Measurements from ENCODE around the gene C9orf43. TPM values are rescaled to one million over a fixed set of nuclear protein-coding genes. Genes with fewer than 3 reads are reported as not detected.

Gene C9orf43
- total and polyA plus RNA-seq, 10 of the 15 experiments (the other 5 are each of a cell fraction or from before 2014, with no cell fraction given): 0.08 to 0.79 (median 0.55) TPM

DNA sequence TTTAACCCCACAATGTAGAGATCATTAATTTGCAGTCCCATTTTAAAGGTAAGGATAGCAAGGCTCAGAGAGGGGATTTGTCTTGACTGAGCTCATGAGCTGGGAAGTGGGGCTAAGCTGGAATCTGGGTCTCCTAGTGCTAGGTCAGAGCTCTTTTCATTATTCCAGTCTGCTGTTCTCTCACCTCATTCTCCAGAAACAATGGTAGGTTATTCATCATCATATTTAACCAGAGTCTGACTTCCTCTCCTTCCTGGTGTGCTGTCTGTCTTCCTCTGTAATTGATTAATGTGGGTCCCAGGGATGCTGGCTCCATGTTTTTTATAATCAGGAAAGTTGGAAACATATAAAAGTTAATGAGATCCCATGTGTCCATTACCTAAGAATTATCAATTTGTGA is 20.6 kb downstream of the C9orf43 start:
- H2AFZ ChIP-seq (ENCODE audit: control insufficient read depth, low read depth, low read length): no peak overlapping the region
- intact Hi-C loops (cut with micrococcal nuclease; ENCODE audit: unreplicated experiment) (no loop called here), in situ Hi-C loops (cut with MboI) (no loop called here)
- no peak for ATAC-seq
- ChIA-PET RAD21 (ENCODE audit: unreplicated experiment) (no interaction called here), CTCF (interaction anchor here (0.9 to 1.1 kb wide), 3 partner anchors 15 to 160 kb away, joined by 3 to 4 read pairs (median 3); no protein-coding TSS in a partner anchor), SMC1A (ENCODE audit: uncharacterized antibody, unreplicated experiment) (interaction anchor here (1.0 to 1.2 kb wide), 3 partner anchors 14 to 226 kb away, joined by 3 read pairs; no protein-coding TSS in a partner anchor), POLR2A (no interaction called here)
- H4K20me1 ChIP-seq (ENCODE audit: control insufficient read depth, insufficient read depth): no peaks in the 10 kb centered on the region
- TF ChIP-seq NBN (IDR thresholded peaks at IDR 0.05) (no peak), STAT1 (conservative IDR thresholded peaks at IDR 0.05) (no peak), RUNX3 (IDR thresholded peaks at IDR 0.05; ENCODE audit: low read length) (no peak), DPF2 (IDR thresholded peaks at IDR 0.05) (no peak), SMAD1 (IDR thresholded peaks at IDR 0.05; ENCODE audit: low read depth, partially characterized antibody) (no peak), ETV6 (conservative IDR thresholded peaks at IDR 0.05 in 1 of 2, IDR thresholded peaks at IDR 0.05 in 1 of 2; ENCODE audit: borderline replicate concordance in 1 of 2, low read depth in 1 of 2) (no peak), EED (IDR thresholded peaks at IDR 0.05; ENCODE audit: low read depth) (no peak), ZBED1 (IDR thresholded peaks at IDR 0.05; ENCODE audit: borderline replicate concordance) (no peak)
- BruUV-seq (replicated peaks): no TSS peak
- no peak overlapping the region for H3K4me3 ChIP-seq
- no peaks in the 10 kb centered on the region for H3K4me1 ChIP-seq (ENCODE audit: control insufficient read depth, insufficient read depth, low read length)
- H3K27ac ChIP-seq (ENCODE audit: control insufficient read depth, insufficient read depth): no peak overlapping the region
- no peaks in the 10 kb centered on the region for H3K27me3 ChIP-seq (replicated peaks in 1 of 2; ENCODE audit: control insufficient read depth in 2 of 2, insufficient read depth in 2 of 2, low read length in 1 of 2)
- no peaks in the 10 kb centered on the region for H3K79me2 ChIP-seq (ENCODE audit: control insufficient read depth, insufficient read depth, low read length)
- H3K4me2 ChIP-seq (ENCODE audit: control insufficient read depth, insufficient read depth): no peak overlapping the region
- H3K9ac ChIP-seq (ENCODE audit: control insufficient read depth, insufficient read depth, low read length): no peak overlapping the region
- no peaks in the 10 kb centered on the region for H3K9me3 ChIP-seq (replicated peaks; ENCODE audit: control insufficient read depth, insufficient read depth, low read length)
- FAIRE-seq: no peak
- DNase-seq (ENCODE audit: low read depth, low spot score): no peak
- H3K36me3 ChIP-seq (ENCODE audit: control insufficient read depth in 2 of 2, insufficient read depth in 2 of 2, low read length in 1 of 2): no peaks in the 10 kb centered on the region

- in situ Hi-C loops (cut with MboI): no loop called here
- TF ChIP-seq TCF12 (IDR thresholded peaks at IDR 0.05; ENCODE audit: low read depth, low read length) (no peak), WRNIP1 (IDR thresholded peaks at IDR 0.05; ENCODE audit: borderline replicate concordance, low read depth, low read length) (no peak), YBX1 (IDR thresholded peaks at IDR 0.05) (no peak), TBL1XR1 (IDR thresholded peaks at IDR 0.05; ENCODE audit: low read depth, low read length) (no peak), GATAD2B (conservative IDR thresholded peaks at IDR 0.05; ENCODE audit: low read depth) (no peak), YY1 (IDR thresholded peaks at IDR 0.05; ENCODE audit: low read depth, low read length) (no peak)
- TF ChIP-seq, protein P1, sequence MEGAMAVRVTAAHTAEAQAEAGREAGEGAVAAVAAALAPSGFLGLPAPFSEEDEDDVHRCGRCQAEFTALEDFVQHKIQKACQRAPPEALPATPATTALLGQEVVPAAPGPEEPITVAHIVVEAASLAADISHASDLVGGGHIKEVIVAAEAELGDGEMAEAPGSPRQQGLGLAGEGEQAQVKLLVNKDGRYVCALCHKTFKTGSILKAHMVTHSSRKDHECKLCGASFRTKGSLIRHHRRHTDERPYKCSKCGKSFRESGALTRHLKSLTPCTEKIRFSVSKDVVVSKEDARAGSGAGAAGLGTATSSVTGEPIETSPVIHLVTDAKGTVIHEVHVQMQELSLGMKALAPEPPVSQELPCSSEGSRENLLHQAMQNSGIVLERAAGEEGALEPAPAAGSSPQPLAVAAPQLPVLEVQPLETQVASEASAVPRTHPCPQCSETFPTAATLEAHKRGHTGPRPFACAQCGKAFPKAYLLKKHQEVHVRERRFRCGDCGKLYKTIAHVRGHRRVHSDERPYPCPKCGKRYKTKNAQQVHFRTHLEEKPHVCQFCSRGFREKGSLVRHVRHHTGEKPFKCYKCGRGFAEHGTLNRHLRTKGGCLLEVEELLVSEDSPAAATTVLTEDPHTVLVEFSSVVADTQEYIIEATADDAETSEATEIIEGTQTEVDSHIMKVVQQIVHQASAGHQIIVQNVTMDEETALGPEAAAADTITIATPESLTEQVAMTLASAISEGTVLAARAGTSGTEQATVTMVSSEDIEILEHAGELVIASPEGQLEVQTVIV (IDR thresholded peaks at IDR 0.05; ENCODE audit: borderline replicate concordance, partially characterized antibody): no peak
These were observed 26.4 kb downstream of the C9orf43 start for GRCh38 chr9:113436728-113437515.

More at GRCh38 chr9:113436728-113437515, 26.4 kb downstream of the C9orf43 start:
- no peak overlapping the region for H3K27ac ChIP-seq (ENCODE audit: control insufficient read depth, insufficient read depth)
- no peaks in the 10 kb centered on the region for H3K9me3 ChIP-seq (replicated peaks; ENCODE audit: control insufficient read depth, insufficient read depth, low read length)
- H3K4me1 ChIP-seq (ENCODE audit: control insufficient read depth, insufficient read depth, low read length): no peaks in the 10 kb centered on the region
- BruUV-seq (replicated peaks): no TSS peak
- ChIA-PET POLR2A (no interaction called here), CTCF (interaction anchor here (1.0 kb wide), 1 partner anchor 218 kb away, joined by 4 read pairs; no protein-coding TSS in a partner anchor), RAD21 (ENCODE audit: unreplicated experiment) (no interaction called here), SMC1A (ENCODE audit: uncharacterized antibody, unreplicated experiment) (no interaction called here)
- intact Hi-C loops (cut with micrococcal nuclease; ENCODE audit: unreplicated experiment): no loop called here
- no peaks in the 10 kb centered on the region for H3K36me3 ChIP-seq (ENCODE audit: control insufficient read depth in 2 of 2, insufficient read depth in 2 of 2, low read length in 1 of 2)
- H3K27me3 ChIP-seq (replicated peaks in 1 of 2; ENCODE audit: control insufficient read depth in 2 of 2, insufficient read depth in 2 of 2, low read length in 1 of 2): no peaks in the 10 kb centered on the region
- ATAC-seq (no peak), DNase-seq (ENCODE audit: low read depth, low spot score) (no peak), FAIRE-seq (no peak)
- 27% methylated on average over 4 of the region's 4 CpGs for WGBS (ENCODE audit: insufficient coverage, insufficient replicate concordance, low lambda C conversion rate, missing lambda C conversion rate)
- no peak overlapping the region for H3K4me2 ChIP-seq (ENCODE audit: control insufficient read depth, insufficient read depth)
- no peak overlapping the region for H3K4me3 ChIP-seq
- no peaks in the 10 kb centered on the region for H3K79me2 ChIP-seq (ENCODE audit: control insufficient read depth, insufficient read depth, low read length)
- no peaks in the 10 kb centered on the region; the same call in 1 of the 2 replicates for H4K20me1 ChIP-seq (ENCODE audit: control insufficient read depth, insufficient read depth)
- no peak overlapping the region for H3K9ac ChIP-seq (ENCODE audit: control insufficient read depth, insufficient read depth, low read length)
- H2AFZ ChIP-seq (ENCODE audit: control insufficient read depth, low read depth, low read length): no peak overlapping the region
